SKM-1 treated with dmso at 0.1 percent for 144 hours (cell line): ENCODE measurements around the gene EMC1.
"Not testable (repeated sequence)": the region's sequence is repeated elsewhere in the genome, so short reads cannot be mapped to it uniquely, and the experiment has no call there.

Experiments used
- DNase-seq: peaks from one replicate; lab custom pipeline; 2025; ENCODE audit not compliant: unreplicated experiment; lab: John Stamatoyannopoulos, UW

Gene EMC1

GRCh38 chr1:19251305-19252196 lies at the start of gene EMC1, which contains the start of gene MRTO4:
Gene EMC1, minus strand, starts transcription at chr1:19251524. Its CDS starts 15 bp downstream, at chr1:19251509.
Gene MRTO4, plus strand, starts transcription at chr1:19251805. Its CDS starts 31 bp downstream, at chr1:19251836.
- DNase-seq: peak; percentile 85

DNA sequence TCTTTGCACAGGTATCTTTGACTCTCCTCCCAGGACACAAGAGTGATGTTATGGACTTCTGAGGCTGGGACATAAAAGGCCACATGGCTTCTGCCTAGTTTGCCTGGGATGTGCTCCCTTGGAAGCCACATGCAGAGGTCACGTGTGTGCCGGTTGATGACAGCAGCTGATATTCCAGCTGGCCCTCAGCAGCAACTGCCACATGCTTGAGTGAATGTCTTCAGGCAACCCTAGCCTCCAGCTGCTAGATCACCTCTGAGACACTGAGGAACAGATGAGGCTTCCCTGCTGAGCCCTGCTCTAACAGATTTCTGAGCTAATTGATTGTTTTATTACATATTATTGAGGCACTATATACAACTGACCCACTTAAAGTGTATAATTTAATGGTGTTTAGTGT lies 48.9 kb upstream of the EMC1 start:
- no peak for DNase-seq

- DNase-seq: no peak
These were observed 43.3 kb upstream of the EMC1 start for GRCh38 chr1:19294638-19295037.

GRCh38 chr1:19289244-19289643 lies 37.9 kb upstream of the EMC1 start:
- no peak for DNase-seq

- peak; percentile 33 for DNase-seq
These were observed 37.3 kb upstream of the EMC1 start, which contains the start of gene AKR7A3 for GRCh38 chr1:19288324-19289241. Gene AKR7A3, minus strand, starts transcription at chr1:19288770. Its CDS starts 61 bp downstream, at chr1:19288709.

DNA sequence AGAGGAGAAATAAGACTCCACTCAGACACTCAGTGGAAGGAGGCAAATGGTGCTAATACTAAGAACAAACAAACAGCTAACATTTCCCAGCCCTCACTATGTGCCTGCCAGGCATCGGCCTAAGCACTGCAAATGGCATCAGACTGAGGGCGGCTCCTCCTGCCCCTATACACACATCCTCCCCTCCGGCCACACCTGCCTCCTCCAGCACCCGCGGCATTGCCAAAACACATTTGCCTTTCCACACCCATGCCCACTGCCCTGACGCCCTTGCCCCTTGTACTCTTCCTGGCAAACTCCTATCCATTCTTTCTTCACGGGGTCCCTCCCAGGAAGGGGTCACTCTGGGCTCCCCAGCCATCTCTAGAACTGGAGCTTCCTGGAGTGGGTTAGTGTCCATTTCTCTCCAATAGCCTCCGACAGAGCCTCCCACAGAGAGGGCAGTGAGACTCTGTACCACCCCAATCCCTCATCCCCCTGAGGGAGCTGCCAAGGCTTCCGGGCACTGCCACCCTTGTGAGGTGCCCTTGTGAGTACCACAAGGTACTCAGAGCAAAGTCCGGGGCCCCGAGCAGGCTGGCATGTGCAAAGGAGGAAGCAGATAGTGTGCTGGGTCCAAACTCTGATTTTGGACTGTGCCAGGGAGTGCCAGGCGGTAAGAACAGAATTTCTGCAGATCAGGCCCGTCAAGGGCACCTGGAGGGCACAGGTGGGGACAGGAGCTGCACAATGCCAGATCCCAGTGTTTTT lies 36.3 kb upstream of the EMC1 start:
- DNase-seq: no peak

DNA sequence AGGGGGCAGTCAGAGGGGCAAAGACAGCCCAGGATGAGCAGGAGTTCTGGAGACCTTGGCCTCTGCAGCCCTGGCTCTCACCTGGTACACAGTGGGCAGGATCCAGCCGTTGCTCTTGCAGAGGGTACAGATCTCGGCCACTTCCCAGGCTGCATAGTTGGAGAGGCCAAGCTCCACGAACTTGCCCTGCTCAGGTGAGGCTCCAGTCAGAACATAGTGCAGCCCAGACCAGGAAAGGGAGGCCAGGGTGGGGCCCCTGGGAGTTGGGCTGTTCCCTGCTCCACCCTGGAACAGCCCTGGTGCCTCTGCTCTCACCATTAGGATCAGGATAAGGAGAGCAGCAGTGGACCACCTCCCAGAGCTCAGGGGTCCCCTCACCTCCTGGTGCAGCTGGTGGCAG lies 34.5 kb upstream of the EMC1 start:
- not testable (repeated sequence) for DNase-seq

DNA sequence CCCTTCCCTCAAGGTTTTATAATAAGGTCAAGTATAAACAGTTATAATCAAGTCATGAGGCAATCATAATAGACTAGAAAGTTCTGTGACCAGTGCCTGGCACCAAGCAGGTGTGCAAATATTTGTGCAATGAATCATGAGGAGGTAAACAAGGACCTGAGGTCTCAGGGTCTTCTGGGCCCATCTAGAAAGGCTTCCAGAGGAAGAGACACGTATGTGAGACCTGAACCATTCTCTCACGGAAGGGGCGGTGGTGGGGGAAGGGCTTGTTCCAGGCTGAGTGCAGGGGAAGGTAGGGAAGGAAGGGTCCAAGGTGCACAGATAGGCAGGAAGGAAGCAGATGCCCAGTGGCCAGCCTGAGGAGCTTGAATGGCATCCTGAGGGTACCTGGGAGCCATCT lies 34.0 kb upstream of the EMC1 start:
- DNase-seq: not testable (repeated sequence)

- no peak for DNase-seq
These were observed 33.6 kb upstream of the EMC1 start for GRCh38 chr1:19284881-19285280.

DNA sequence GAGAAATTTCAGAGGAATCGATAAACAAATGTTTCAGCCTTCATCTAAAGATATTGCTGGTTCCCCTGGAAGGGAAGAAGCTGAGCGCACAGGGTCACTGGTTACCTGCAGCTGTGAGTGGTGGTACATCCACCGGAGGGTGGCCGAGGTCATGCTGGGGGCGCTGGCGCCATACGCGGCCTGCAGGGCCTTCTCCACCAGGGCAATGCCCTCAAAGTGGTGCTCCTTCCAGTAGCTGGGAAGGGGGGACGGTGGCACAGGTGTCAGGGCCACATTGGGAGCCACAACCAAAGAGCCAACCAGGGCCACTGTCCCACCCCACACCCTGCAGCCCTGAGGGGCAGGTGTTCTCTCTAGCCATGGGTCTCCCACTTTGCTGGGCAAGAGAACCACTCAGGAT lies 32.6 kb upstream of the EMC1 start:
- no peak for DNase-seq

DNA sequence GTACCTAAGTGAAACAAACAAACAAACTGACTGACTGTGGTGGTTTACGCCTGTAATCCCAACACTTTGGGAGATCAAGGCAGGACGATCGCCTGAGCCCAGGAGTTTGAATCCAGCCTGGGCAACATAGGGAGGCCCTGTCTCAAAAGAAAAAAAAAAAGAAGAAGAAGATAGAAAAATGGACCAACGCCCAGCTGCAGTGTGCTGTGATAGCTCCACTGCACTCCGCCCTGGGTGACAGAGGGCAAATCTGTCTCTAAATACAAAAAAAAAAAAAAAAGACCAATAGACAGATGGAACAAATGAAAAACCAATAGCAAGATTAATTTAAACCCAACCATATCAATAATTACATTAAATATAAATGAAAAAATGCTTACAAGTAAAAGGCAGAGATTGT lies 23.3 kb upstream of the EMC1 start:
- DNase-seq: no peak

- not testable (repeated sequence) for DNase-seq
These were observed 22.7 kb upstream of the EMC1 start for GRCh38 chr1:19273844-19274531.

DNA sequence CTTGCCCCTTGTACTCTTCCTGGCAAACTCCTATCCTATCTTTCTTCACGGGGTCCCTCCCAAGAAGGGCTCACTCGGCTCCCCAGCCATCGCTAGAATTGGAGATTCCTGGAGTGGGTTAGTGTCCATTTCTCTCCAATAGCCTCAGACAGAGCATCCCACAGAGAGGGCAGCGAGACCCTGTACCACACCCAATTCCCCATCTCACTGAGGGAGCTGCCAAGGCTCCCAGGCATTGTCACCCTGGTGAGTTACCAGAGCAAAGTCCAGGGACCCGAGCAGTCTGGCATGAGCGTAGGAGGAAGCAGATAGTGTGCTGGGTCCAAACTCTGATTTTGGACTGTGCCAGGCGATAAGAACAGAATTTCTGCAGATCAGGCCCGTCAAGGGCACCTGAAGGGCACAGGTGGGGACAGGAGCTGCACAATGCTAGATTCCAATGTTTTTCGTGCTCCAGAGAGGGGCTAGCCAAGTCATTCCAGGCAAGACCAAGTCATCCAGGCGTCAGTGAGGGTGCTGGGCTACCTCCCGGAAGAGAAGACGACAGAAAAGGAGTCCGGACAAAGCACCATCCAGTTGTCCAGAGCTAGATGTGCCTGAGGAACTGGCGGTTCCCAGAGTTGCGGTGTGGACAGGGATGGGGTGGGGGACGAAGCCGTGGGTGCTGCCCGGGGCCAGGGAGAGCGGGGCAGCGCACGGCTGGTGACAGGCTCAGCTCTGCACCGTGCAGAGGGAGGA lies 22.0 kb upstream of the EMC1 start:
- no peak for DNase-seq

GRCh38 chr1:19272064-19272463 lies 20.7 kb upstream of the EMC1 start:
- no peak for DNase-seq

GRCh38 chr1:19270343-19270730 lies 19.0 kb upstream of the EMC1 start:
- DNase-seq: not testable (repeated sequence)

DNA sequence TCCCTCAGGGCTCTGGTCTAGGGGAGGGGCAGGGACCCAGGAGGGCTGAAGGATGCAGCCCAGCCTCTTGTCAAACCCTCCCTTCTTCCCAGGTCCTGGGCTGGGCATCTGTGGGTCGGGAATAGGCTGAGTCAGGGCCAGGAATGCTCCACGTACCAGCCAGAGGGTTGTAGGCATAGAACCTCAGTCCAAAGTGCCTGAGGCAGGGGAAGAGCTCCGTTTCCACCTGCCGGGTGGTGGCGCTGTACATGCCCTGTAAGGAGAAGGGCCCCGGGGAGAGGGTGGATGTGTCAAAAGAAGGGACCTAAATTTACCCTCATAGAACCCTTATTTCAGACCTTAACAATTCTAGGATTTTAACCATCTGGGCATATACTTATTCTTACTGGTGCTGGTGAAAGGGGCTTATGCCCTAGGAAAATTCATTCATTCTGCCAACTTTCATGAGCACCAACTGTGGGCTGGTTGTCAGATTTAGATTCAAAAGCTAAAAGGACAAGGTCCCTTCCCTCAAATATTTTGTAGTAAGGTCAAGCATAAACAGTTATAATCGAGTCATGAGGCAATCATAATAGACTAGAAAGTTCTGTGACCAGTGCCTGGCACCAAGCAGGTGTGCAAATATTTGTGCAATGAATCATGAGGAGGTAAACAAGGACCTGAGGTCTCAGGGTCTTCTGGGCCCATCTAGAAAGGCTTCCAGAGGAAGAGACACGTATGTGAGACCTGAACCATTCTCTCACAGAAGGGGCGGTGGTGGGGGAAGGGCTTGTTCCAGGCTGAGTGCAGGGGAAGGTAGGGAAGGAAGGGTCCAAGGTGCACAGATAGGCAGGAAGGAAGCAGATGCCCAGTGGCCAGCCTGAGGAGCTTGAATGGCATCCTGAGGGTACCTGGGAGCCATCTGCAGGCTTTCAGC lies 18.4 kb upstream of the EMC1 start:
- DNase-seq: not testable (repeated sequence)

- DNase-seq: no peak
These were observed 17.1 kb upstream of the EMC1 start for GRCh38 chr1:19268445-19268844.

DNA sequence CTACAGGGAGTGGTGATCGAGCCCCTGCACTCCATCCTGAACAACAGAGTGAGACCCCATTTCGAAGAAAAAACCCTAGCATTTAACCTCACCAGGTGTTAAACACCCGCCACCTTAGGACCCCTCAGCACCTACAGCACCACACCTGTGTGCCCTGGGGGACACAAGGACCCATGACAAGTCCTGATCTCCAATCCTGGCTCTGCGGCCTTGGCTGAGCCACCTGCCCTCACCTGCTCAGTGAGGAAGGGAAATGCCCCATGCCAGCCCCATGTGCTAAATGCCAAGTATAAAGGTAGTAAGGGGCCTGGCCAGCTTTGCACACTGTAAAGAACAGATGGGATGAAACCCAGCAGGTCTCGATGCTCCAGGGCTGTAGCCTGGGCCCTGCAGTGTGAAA lies 11.4 kb upstream of the EMC1 start:
- DNase-seq: no peak

DNA sequence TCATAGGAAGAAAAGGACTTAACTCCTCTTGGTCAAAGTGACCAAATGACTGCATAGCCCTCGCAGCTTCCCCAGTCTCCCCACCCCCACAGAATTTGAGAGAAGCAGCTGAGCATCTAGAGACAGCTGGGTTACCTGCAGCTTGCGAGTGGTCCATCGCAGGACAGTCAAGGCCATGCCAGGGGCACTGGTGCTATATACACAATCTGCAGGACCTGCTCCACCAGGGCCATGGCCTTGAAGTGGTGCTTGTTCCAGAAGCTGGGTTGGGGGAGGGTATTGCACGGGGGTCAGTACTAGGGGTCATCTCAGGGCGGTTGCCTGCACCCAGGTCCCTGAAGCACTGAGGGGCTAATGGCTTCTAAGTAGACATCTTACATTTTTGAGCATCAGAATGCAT lies 10.7 kb upstream of the EMC1 start:
- DNase-seq: no peak
